Endothelial cell of umbilical vein (primary cell): Measurements from ENCODE around the gene GLUD1. TPM values are rescaled to one million over a fixed set of nuclear protein-coding genes. Genes with fewer than 3 reads are reported as not detected.

Source experiments
- BruUV-seq: library from RNA; stranded (reverse); fragments of 400-500 nt; replicated peaks from 2 replicates; lab custom pipeline; 2021; lab: Mats Ljungman, UMichigan
- CTCF ChIA-PET: fragments of 300-600, 350-600 bp; sonication (Branson Sonifier 250); formaldehyde crosslinking; loops from one replicate; lab custom pipeline; 2021; ENCODE audit warnings: antibody characterized with exemption, inconsistent platforms; lab: Charles Lee
- POLR2A ChIA-PET: fragments of 300-600, 350-600 bp; sonication (Branson Sonifier 250); formaldehyde crosslinking; loops from one replicate; lab custom pipeline; 2021; ENCODE audit warnings: antibody characterized with exemption, inconsistent platforms; lab: Charles Lee
- DNase-seq: peaks from one replicate; pipeline ENCODE4 v3.0.0-alpha.2; 2011; ENCODE audit warnings: low read depth, low spot score
- FAIRE-seq: peaks from 2 replicates; lab custom pipeline; 2011; peaks lifted over from hg19 to GRCh38; lab: Jason Lieb, UNC
- H2AFZ ChIP-seq: 2 replicates; pipeline ENCODE4 v1.6.0; 2012; ENCODE audit warnings: low read depth, low read length, control low read depth, inconsistent platforms
- H3K27ac ChIP-seq: 2 replicates; pipeline ENCODE4 v1.5.1; 2011; ENCODE audit warnings: low read depth, mild to moderate bottlenecking, control low read depth, low read length, moderate library complexity; ENCODE audit not compliant: insufficient read depth
- H3K27me3 ChIP-seq, 2 experiments: 2 replicates each; pipeline versions ENCODE4 v1.6.0 to v1.6.1; 2011; ENCODE audit warnings: low read length in 2 of 2, mixed read lengths in 1 of 2; ENCODE audit not compliant: control insufficient read depth in 2 of 2, insufficient read depth in 2 of 2
- H3K36me3 ChIP-seq, 2 experiments: 2 replicates in 1 of 2; 3 replicates in 1 of 2; pipeline ENCODE4 v1.5.1; 2011; ENCODE audit warnings: low read length in 2 of 2, mild to moderate bottlenecking in 1 of 2, moderate library complexity in 1 of 2; ENCODE audit not compliant: control insufficient read depth in 2 of 2, insufficient read depth in 2 of 2; ENCODE audit errors: extremely low read depth in 1 of 2
- H3K4me1 ChIP-seq: 3 replicates; pipeline ENCODE4 v1.5.1; 2011; ENCODE audit warnings: mild to moderate bottlenecking, low read length; ENCODE audit not compliant: control insufficient read depth, insufficient read depth; ENCODE audit errors: extremely low read depth
- H3K4me2 ChIP-seq: 2 replicates; pipeline ENCODE4 v1.6.1; 2011; ENCODE audit warnings: low read length, control low read depth, mixed read lengths; ENCODE audit not compliant: insufficient read depth
- H3K4me3 ChIP-seq, 3 experiments: fragments of 200-600 bp in 1 of 3; sonication (generic), shearing (Covaris generic) in 1 of 3; replicated peaks in 1 of 3; 2 replicates each; pipeline ENCODE4 v1.5.1; 2011 to 2016; ENCODE audit warnings: control low read depth in 3 of 3, low read length in 3 of 3, mild to moderate bottlenecking in 2 of 3, inconsistent platforms in 1 of 3, low read depth in 1 of 3, moderate library complexity in 1 of 3; ENCODE audit not compliant: insufficient read depth in 1 of 3
- H3K79me2 ChIP-seq: 2 replicates; pipeline ENCODE4 v1.6.0; 2012; ENCODE audit warnings: low read length, inconsistent platforms; ENCODE audit not compliant: control insufficient read depth, insufficient read depth
- H3K9ac ChIP-seq: replicated peaks from 2 replicates; pipeline ENCODE3; 2011; ENCODE audit warnings: low read length, control low read depth; ENCODE audit not compliant: insufficient read depth; ENCODE audit errors: extremely low read depth
- H3K9me1 ChIP-seq: replicated peaks from 3 replicates; pipeline ENCODE4 v1.6.0; 2011; ENCODE audit warnings: mild to moderate bottlenecking, low read length; ENCODE audit not compliant: control insufficient read depth, insufficient read depth; ENCODE audit errors: extremely low read depth
- H3K9me3 ChIP-seq: replicated peaks from 2 replicates; pipeline ENCODE4 v1.5.1; 2012; ENCODE audit warnings: low read length, inconsistent platforms; ENCODE audit not compliant: control insufficient read depth, insufficient read depth
- H4K20me1 ChIP-seq: replicated peaks from 2 replicates; pipeline ENCODE3; 2011; ENCODE audit warnings: mild to moderate bottlenecking, low read length; ENCODE audit not compliant: control insufficient read depth, insufficient read depth; ENCODE audit errors: extremely low read depth
- EZH2 ChIP-seq: IDR thresholded peaks from 2 replicates; pipeline ENCODE4 v1.6.1; 2012; ENCODE audit warnings: borderline replicate concordance, low read depth, mild to moderate bottlenecking, moderate library complexity, low read length, inconsistent platforms; ENCODE audit not compliant: severe bottlenecking
- FOS ChIP-seq: IDR thresholded peaks from 2 replicates; pipeline ENCODE4 v1.6.1; 2011; ENCODE audit warnings: mild to moderate bottlenecking, low read length, moderate library complexity, borderline replicate concordance; ENCODE audit not compliant: insufficient read depth
- GATA2 ChIP-seq: IDR thresholded peaks from 2 replicates; pipeline ENCODE4 v1.7.0; 2011; ENCODE audit warnings: low read depth, mild to moderate bottlenecking, moderate library complexity, mixed read lengths, low read length; ENCODE audit not compliant: insufficient read length, insufficient read depth
- JUN ChIP-seq: IDR thresholded peaks from 2 replicates; pipeline ENCODE4 v1.6.1; 2011; ENCODE audit warnings: borderline replicate concordance, low read depth; ENCODE audit not compliant: insufficient read length, insufficient read depth
- MAX ChIP-seq: IDR thresholded peaks from 2 replicates; pipeline ENCODE4 v1.6.1; 2011; ENCODE audit not compliant: insufficient read depth, insufficient read length
- MYC ChIP-seq: IDR thresholded peaks from one replicate; pipeline ENCODE4 v1.6.1; 2011; ENCODE audit warnings: mild to moderate bottlenecking, low read depth, low read length
- POLR2A ChIP-seq: IDR thresholded peaks from 2 replicates; pipeline ENCODE4 v1.6.1; 2012; ENCODE audit warnings: low read depth, mild to moderate bottlenecking, control low read depth, low read length
- POLR2AphosphoS5 ChIP-seq: IDR thresholded peaks from 2 replicates; pipeline ENCODE4 v1.6.1; 2012; ENCODE audit warnings: low read depth, mild to moderate bottlenecking, control low read depth, low read length, moderate library complexity; ENCODE audit not compliant: insufficient read depth
- dilution Hi-C: fragments of 300-500 bp; cut with MboI; formaldehyde crosslinking; loops from one replicate; pipeline ENCODE4 v1.15.0; 2019; ENCODE audit warnings: low sequenced_read_pairs; ENCODE audit not compliant: extremely low pct_ligation_motif_present
- intact Hi-C: fragments of 100-400 bp; cut with micrococcal nuclease; formaldehyde crosslinking; loops from one replicate; pipeline ENCODE4 v1.10.0; 2022
- polyA plus RNA-seq, 4 experiments: library from polyadenylated mRNA; depleted of rRNA in 3 of 4; stranded (reverse) in 3 of 4; unstranded in 1 of 4; fragments of >200 nt; gene quantifications; 2 replicates each; pipeline versions ENCODE4 v1.2.1 to v1.2.3, GENCODE V29; 2011 to 2012; ENCODE audit warnings: missing spikeins in 1 of 4
- total RNA-seq: library from RNA; stranded (reverse); gene quantifications from 2 replicates; pipeline ENCODE4 v1.2.3, GENCODE V29; 2021
- TF ChIP-seq, protein P1 (sequence below), 2 donors: IDR thresholded peaks; 1 replicate in 1 of 2; 2 replicates in 1 of 2; pipeline ENCODE4 v1.5.1; 2011; ENCODE audit warnings: low read length in 2 of 2, mild to moderate bottlenecking in 2 of 2, moderate library complexity in 2 of 2, control low read depth in 1 of 2, inconsistent platforms in 1 of 2, low read depth in 1 of 2; ENCODE audit not compliant: insufficient read depth in 1 of 2; ENCODE audit errors: extremely low read depth in 1 of 2

The GLUD1 gene
- total and polyA plus RNA-seq, 2 donors (not counting 3 experiments of a cell fraction or from before 2014, with no cell fraction given), result 41.9 to 94.7 TPM

DNA sequence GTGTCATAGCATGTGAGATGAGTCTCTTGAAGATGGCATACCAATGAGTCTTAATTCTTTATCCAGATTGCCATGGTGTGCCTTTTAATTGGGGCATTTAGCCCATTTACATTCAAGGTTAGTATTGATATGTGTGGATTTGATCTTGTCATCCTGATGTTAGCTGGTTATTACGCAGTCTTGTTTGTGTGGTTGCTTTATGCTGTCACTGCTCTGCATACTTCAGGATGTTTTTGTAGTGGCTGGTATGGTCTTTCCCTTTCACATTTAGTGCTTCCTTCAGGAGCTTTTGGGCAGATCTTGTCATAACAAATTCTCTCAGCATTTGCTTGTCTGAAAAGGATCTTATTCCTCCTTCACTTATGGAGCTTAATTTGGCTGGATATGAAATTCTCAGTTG, 58.0 kb downstream of the GLUD1 start:
- Histone ChIP-seq H3K4me1 (no peaks in the 10 kb centered on the region), H4K20me1 (no peaks in the 10 kb centered on the region), H3K27me3 (peaks cover 2 to 12% of the 10 kb centered on the region in 2 experiments), H3K9me3 (no peaks in the 10 kb centered on the region), H3K79me2 (no peaks in the 10 kb centered on the region), H3K4me3 (no peak overlapping the region), H3K4me2 (no peak overlapping the region), H3K9ac (no peak overlapping the region), H2AFZ (no peak overlapping the region), H3K36me3 (no peaks in the 10 kb centered on the region), H3K27ac (no peak overlapping the region), H3K9me1 (no peaks in the 10 kb centered on the region)
- intact Hi-C loops (no loop called here), dilution Hi-C loops (no loop called here)
- TF ChIP-seq POLR2AphosphoS5 (no peak), MYC (no peak), JUN (no peak), GATA2 (no peak), MAX (no peak), FOS (no peak), POLR2A (no peak), EZH2 (no peak)
- TF ChIP-seq, protein P1, sequence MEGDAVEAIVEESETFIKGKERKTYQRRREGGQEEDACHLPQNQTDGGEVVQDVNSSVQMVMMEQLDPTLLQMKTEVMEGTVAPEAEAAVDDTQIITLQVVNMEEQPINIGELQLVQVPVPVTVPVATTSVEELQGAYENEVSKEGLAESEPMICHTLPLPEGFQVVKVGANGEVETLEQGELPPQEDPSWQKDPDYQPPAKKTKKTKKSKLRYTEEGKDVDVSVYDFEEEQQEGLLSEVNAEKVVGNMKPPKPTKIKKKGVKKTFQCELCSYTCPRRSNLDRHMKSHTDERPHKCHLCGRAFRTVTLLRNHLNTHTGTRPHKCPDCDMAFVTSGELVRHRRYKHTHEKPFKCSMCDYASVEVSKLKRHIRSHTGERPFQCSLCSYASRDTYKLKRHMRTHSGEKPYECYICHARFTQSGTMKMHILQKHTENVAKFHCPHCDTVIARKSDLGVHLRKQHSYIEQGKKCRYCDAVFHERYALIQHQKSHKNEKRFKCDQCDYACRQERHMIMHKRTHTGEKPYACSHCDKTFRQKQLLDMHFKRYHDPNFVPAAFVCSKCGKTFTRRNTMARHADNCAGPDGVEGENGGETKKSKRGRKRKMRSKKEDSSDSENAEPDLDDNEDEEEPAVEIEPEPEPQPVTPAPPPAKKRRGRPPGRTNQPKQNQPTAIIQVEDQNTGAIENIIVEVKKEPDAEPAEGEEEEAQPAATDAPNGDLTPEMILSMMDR (IDR thresholded peaks at IDR 0.05; ENCODE audit: extremely low read depth in 1 of 2, insufficient read depth in 1 of 2, low read depth in 1 of 2, low read length in 2 of 2), result no peak
- ChIA-PET POLR2A (no interaction called here), CTCF (interaction anchor here (1.2 kb wide), 1 partner anchor 9 kb away, joined by 3 read pairs; no protein-coding TSS in a partner anchor)
- BruUV-seq, result no TSS peak
- FAIRE-seq (peak; percentile 33), DNase-seq (no peak)
